Gastrocnemius medialis (tissue), 4 donors: ENCODE measurements around the gene EGFR. TPM values are rescaled to one million over a fixed set of nuclear protein-coding genes. Genes with fewer than 3 reads are reported as not detected.

Experiments
- ATAC-seq, 2 donors: fragments of 150-250 bp; one replicate each; pipeline ENCODE4 v1.9.1; 2016
- DNase-seq, 2 donors: peaks; one replicate each; pipeline ENCODE4 v3.0.0-alpha.2; 2019
- H3K27ac ChIP-seq, 4 donors: fragments of 200-600 bp; sonication (generic); 1 replicate in 1 of 4; 2 replicates in 3 of 4; pipeline ENCODE4 v1.5.1; 2016 to 2018; ENCODE audit warnings: mild to moderate bottlenecking in 2 of 4, moderate library complexity in 1 of 4
- H3K27me3 ChIP-seq, 3 donors: fragments of 200-600 bp; sonication (generic) in 2 of 3; 1 replicate in 1 of 3; 2 replicates in 2 of 3; pipeline versions ENCODE4 v1.5.1 to v1.6.0; 2016 to 2019; ENCODE audit warnings: mild to moderate bottlenecking in 1 of 3, moderate library complexity in 1 of 3
- H3K36me3 ChIP-seq, 2 donors: fragments of 200-600 bp; sonication (generic) in 1 of 2; one replicate each; pipeline ENCODE4 v1.5.1; 2017 to 2018
- H3K4me1 ChIP-seq, 2 donors: fragments of 200-600 bp; sonication (generic) in 1 of 2; one replicate each; pipeline ENCODE4 v1.5.1; 2016 to 2017; ENCODE audit warnings: mild to moderate bottlenecking in 2 of 2
- H3K4me3 ChIP-seq, 4 donors: fragments of 200-600 bp; sonication (generic) in 3 of 4; 1 replicate in 1 of 4; 2 replicates in 3 of 4; pipeline ENCODE4 v1.5.1; 2016 to 2019; ENCODE audit warnings: mild to moderate bottlenecking in 2 of 4
- H3K9me3 ChIP-seq, 3 donors: fragments of 200-600 bp; sonication (generic) in 2 of 3; 1 replicate in 1 of 3; 2 replicates in 2 of 3; pipeline ENCODE4 v1.5.1; 2016 to 2019
- POLR2A ChIP-seq, 2 donors: fragments of 450-650 bp; IDR thresholded peaks; one replicate each; pipeline ENCODE4 v1.6.1; 2017; ENCODE audit warnings: antibody characterized with exemption in 2 of 2, mild to moderate bottlenecking in 2 of 2, moderate library complexity in 2 of 2
- in situ Hi-C, 4 donors: fragments of 200-750 bp; cut with MboI; loops; one replicate each; pipeline versions ENCODE4 v1.15.0 to v1.8.0; 2017; ENCODE audit warnings: low sequenced_read_pairs in 4 of 4
- intact Hi-C: fragments of 100-400 bp; cut with DNase I; formaldehyde crosslinking; loops from one replicate; pipeline ENCODE4 v1.15.1; 2023; ENCODE audit warnings: low total_unique reads
- total RNA-seq, 4 donors: library from RNA; depleted of rRNA; stranded (reverse); fragments of >200 nt; gene quantifications; one replicate each; pipeline versions ENCODE4 v1.1.0 to v1.2.3, GENCODE V29; 2016
- TF ChIP-seq, protein P1 (sequence below), 5 experiments: fragments of 450-650 bp in 3 of 5; fragments of 200-600 bp in 2 of 5; sonication (generic) in 2 of 5; IDR thresholded peaks in 4 of 5; conservative IDR thresholded peaks in 1 of 5; 1 replicate in 4 of 5; 2 replicates in 1 of 5; pipeline ENCODE4 v1.5.1; 2016 to 2019; ENCODE audit warnings: antibody characterized with exemption in 5 of 5, mild to moderate bottlenecking in 3 of 5, moderate library complexity in 3 of 5

The EGFR gene
- total RNA-seq, 4 donors from 2014 or later = 28.0 to 34.8 (median 29.4) TPM

DNA sequence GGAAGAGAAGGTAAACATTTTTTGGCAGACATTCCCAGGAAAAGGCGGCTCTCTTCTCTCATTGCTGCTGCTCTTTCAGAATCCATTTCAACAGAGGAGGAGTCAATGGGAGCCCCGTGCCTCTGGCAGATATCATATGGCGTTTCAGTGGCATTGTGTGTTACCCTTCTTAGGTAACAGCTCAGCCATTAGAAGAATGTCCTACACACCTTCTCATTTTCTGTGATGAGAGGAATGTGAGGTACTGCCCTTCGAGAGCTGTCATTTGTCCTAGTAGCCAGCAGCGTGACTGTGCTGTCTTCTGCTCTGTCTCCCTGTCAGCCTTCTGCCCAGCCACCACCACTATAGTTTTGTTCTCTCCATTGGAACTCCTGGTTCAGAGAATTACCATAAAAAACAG, 102.4 kb downstream of the EGFR start:
- Histone ChIP-seq H3K4me3 (no peak overlapping the region), H3K36me3 (no peaks in the 10 kb centered on the region), H3K27ac (peak overlapping the region; percentile 77 to 83 (median 82)), H3K4me1 (peaks cover 53 to 71% of the 10 kb centered on the region in 2 donors), H3K9me3 (no peaks in the 10 kb centered on the region), H3K27me3 (no peaks in the 10 kb centered on the region)
- intact Hi-C loops (no loop called here), in situ Hi-C loops (no loop called here)
- TF ChIP-seq POLR2A (IDR thresholded peaks at IDR 0.05) = no peak
- TF ChIP-seq, protein P1, sequence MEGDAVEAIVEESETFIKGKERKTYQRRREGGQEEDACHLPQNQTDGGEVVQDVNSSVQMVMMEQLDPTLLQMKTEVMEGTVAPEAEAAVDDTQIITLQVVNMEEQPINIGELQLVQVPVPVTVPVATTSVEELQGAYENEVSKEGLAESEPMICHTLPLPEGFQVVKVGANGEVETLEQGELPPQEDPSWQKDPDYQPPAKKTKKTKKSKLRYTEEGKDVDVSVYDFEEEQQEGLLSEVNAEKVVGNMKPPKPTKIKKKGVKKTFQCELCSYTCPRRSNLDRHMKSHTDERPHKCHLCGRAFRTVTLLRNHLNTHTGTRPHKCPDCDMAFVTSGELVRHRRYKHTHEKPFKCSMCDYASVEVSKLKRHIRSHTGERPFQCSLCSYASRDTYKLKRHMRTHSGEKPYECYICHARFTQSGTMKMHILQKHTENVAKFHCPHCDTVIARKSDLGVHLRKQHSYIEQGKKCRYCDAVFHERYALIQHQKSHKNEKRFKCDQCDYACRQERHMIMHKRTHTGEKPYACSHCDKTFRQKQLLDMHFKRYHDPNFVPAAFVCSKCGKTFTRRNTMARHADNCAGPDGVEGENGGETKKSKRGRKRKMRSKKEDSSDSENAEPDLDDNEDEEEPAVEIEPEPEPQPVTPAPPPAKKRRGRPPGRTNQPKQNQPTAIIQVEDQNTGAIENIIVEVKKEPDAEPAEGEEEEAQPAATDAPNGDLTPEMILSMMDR (IDR thresholded peaks at IDR 0.05 in 4 of 5, conservative IDR thresholded peaks at IDR 0.05 in 1 of 5) = no peak
- DNase-seq (peak in 1 of 2 donors; percentile 79), ATAC-seq (peak; percentile 74 to 83)

DNA sequence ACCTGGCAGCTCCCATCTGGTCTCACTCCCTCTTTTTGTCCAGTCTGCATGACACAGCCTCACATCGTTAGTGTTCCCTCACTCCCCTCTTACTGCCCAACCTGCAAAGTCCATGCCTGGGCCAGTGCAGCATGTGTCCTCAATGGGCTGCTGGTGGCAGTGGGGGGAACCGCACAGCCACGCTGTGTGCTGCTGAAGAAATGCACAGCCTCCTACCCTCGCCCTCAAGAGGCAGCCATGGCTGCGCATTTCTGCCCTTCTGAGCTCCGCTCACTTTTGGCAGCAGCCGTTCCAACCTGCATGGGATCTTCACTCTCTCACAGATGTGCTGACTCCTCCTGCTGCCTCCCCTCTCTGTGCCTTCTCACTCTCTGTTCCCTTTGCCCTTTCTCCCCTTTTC, 103.4 kb downstream of the EGFR start:
- Histone ChIP-seq H3K4me3 (no peak overlapping the region), H3K9me3 (no peaks in the 10 kb centered on the region), H3K27me3 (no peaks in the 10 kb centered on the region), H3K36me3 (no peaks in the 10 kb centered on the region), H3K27ac (peak overlapping the region; percentile 77 to 83 (median 82)), H3K4me1 (peaks cover 61 to 76% of the 10 kb centered on the region in 2 donors)
- no peak for TF ChIP-seq POLR2A (IDR thresholded peaks at IDR 0.05)
- TF ChIP-seq, protein P1 (IDR thresholded peaks at IDR 0.05 in 4 of 5, conservative IDR thresholded peaks at IDR 0.05 in 1 of 5) = no peak
- intact Hi-C loops = no loop called here
- DNase-seq = no peak
- ATAC-seq = no peak
- in situ Hi-C loops = no loop called here

DNA sequence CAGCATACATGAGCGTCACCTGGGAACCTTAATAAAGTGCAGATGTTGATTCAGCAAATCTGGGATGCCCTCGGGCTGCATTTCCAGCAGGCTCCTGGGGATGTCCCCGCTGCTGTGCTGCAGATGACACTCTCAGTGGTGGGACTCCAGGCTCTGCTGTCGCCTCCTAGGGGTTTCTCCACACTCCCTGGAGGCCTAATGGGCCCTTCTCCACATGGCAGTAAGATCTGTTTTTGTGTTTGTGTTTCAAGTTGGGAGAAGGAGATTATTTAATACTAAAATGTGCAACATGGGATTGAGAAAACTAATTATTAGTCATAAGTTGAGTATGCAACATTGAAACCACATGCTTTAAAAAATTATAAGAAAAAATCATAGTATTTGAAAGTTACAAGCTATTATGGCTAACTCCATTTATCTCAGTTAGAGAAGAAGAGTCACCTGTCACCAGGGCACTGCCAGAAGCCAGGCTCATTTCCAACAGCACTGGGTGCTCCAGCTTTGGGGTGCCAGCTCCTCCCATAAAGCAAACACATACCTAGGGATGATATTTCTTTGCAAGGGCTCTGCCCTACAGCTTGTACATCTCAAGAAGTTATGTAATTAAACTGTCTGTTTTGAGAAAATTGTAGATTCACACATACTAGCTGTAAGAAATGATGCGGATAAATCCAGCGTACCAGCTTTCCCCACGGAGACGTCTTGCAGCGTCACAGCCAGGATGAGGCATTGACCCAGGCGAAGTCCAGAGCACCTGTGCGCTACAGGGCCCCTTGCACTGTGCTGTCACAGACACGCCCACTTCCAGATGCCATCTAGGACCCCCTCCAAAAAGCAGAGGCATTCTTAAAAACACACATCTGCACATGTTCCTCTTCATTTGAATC, 106.4 kb downstream of the EGFR start:
- peaks cover 88 to 96% of the 10 kb centered on the region in 2 donors for H3K4me1 ChIP-seq

DNA sequence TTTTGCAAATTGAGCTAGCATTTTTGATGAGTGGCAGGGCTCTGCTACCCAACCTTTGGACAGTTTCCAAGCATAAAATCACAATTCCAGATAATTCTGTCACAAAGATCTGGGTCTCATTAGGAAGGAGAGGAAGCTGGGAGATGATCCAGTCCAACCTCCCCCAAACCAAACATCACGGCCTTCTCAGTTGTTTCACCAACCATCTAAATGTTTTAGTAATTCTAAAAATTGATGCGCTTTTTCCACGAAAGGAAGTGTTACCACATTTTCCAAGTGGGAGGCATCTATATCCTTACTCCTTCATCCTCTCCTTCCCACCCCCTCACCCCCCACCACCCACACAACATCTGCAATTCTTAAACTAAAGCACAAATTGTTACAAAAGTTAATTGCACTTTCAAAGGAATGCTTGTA, 108.3 kb downstream of the EGFR start:
- intact Hi-C loops = loop anchor here (5.0 kb wide), 1 partner anchor 35 kb away; no protein-coding TSS in a partner anchor
- ATAC-seq (no peak), DNase-seq (no peak)
- H3K27me3 ChIP-seq = no peaks in the 10 kb centered on the region
- no peaks in the 10 kb centered on the region for H3K9me3 ChIP-seq
- in situ Hi-C loops = no loop called here
- TF ChIP-seq, protein P1 (IDR thresholded peaks at IDR 0.05 in 4 of 5, conservative IDR thresholded peaks at IDR 0.05 in 1 of 5) = no peak
- TF ChIP-seq POLR2A (IDR thresholded peaks at IDR 0.05) = no peak
- H3K4me1 ChIP-seq = peaks cover 75 to 92% of the 10 kb centered on the region in 2 donors
- no peaks in the 10 kb centered on the region for H3K36me3 ChIP-seq
- peak overlapping the region; percentile 80 to 84 (median 82) for H3K27ac ChIP-seq
- H3K4me3 ChIP-seq = no peak overlapping the region

More for the DNA sequence above, 106.4 kb downstream of the EGFR start:
- in situ Hi-C loops = no loop called here
- intact Hi-C loops = loop anchor here (5.0 kb wide), 1 partner anchor 33 kb away; no protein-coding TSS in a partner anchor
- no peak for TF ChIP-seq POLR2A (IDR thresholded peaks at IDR 0.05)
- TF ChIP-seq, protein P1 (IDR thresholded peaks at IDR 0.05 in 4 of 5, conservative IDR thresholded peaks at IDR 0.05 in 1 of 5) = no peak
- DNase-seq (peak in 1 of 2 donors; percentile 49), ATAC-seq (no peak)
- no peaks in the 10 kb centered on the region for H3K27me3 ChIP-seq
- H3K4me3 ChIP-seq = no peak overlapping the region
- no peaks in the 10 kb centered on the region for H3K36me3 ChIP-seq
- H3K27ac ChIP-seq = peak overlapping the region; percentile 30 to 83 (median 67)
- no peaks in the 10 kb centered on the region for H3K9me3 ChIP-seq
